GM23338 (cell line): ENCODE data around the gene ERVH48-1.

Source experiments
- CREB1 ChIP-seq: fragments of 250-450 bp; sonication (Bioruptor Pico); IDR thresholded peaks from 2 replicates; pipeline ENCODE4 v1.5.0; 2020; ENCODE audit warnings: low read depth, mild to moderate bottlenecking, moderate library complexity
- EZH2 ChIP-seq: fragments of 200-600 bp; sonication (generic); IDR thresholded peaks from one replicate; pipeline ENCODE4 v1.8.0; 2017; ENCODE audit warnings: antibody characterized with exemption, mild to moderate bottlenecking, low read depth; ENCODE audit not compliant: unreplicated experiment
- EZH2phosphoT487 ChIP-seq: fragments of 200-600 bp; sonication (generic); IDR thresholded peaks from one replicate; pipeline ENCODE4 v1.8.1; 2018; ENCODE audit warnings: antibody characterized with exemption; ENCODE audit not compliant: unreplicated experiment
- JUNB ChIP-seq: IDR thresholded peaks from one replicate; pipeline ENCODE4 v1.6.1; 2016; ENCODE audit warnings: antibody characterized with exemption; ENCODE audit not compliant: unreplicated experiment
- POLR2AphosphoS5 ChIP-seq: IDR thresholded peaks from 2 replicates; pipeline ENCODE4 v1.6.1; 2016; ENCODE audit warnings: antibody characterized with exemption, low read depth
- TF ChIP-seq, protein P1 (sequence below), 2 experiments: fragments of 200-600 bp in 1 of 2; sonication (generic) in 1 of 2; conservative IDR thresholded peaks; 2 replicates each; pipeline versions ENCODE4 v1.5.1 to v1.6.1; 2016 to 2017; ENCODE audit warnings: antibody characterized with exemption in 2 of 2, low read depth in 2 of 2, mild to moderate bottlenecking in 2 of 2, moderate library complexity in 1 of 2
- TF ChIP-seq, protein P2 (sequence below): IDR thresholded peaks from 2 replicates; pipeline ENCODE4 v1.6.1; 2016; ENCODE audit warnings: antibody characterized with exemption
- TF ChIP-seq, protein P3 (sequence below): IDR thresholded peaks from one replicate; pipeline ENCODE4 v1.6.1; 2018; ENCODE audit warnings: antibody characterized with exemption; ENCODE audit not compliant: unreplicated experiment

DNA sequence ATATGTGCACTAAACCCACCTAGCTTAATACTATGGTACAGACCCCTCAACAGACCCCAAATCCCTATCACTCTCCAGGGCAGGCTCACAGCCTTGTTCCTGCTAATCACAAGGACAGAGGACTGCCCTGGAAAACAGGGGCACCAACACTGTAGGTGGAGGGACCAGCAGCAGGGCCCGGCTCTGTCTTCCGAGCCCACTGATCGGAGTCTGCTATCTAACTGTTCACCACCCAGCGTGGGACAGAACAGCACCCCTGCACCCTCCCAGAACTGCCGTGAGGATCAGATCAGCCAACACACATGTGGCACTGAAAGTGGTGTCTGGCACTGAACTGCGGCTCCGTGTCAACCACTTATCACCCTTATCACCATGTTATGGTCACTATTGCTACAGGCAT, 52.3 kb downstream of the ERVH48-1 start:
- TF ChIP-seq EZH2 (no peak), POLR2AphosphoS5 (no peak), EZH2phosphoT487 (no peak), CREB1 (CRISPR knock-in tag) (no peak), JUNB (no peak)
- TF ChIP-seq, protein P1, sequence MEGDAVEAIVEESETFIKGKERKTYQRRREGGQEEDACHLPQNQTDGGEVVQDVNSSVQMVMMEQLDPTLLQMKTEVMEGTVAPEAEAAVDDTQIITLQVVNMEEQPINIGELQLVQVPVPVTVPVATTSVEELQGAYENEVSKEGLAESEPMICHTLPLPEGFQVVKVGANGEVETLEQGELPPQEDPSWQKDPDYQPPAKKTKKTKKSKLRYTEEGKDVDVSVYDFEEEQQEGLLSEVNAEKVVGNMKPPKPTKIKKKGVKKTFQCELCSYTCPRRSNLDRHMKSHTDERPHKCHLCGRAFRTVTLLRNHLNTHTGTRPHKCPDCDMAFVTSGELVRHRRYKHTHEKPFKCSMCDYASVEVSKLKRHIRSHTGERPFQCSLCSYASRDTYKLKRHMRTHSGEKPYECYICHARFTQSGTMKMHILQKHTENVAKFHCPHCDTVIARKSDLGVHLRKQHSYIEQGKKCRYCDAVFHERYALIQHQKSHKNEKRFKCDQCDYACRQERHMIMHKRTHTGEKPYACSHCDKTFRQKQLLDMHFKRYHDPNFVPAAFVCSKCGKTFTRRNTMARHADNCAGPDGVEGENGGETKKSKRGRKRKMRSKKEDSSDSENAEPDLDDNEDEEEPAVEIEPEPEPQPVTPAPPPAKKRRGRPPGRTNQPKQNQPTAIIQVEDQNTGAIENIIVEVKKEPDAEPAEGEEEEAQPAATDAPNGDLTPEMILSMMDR (conservative IDR thresholded peaks at IDR 0.05; ENCODE audit: low read depth in 2 of 2), result no peak
- TF ChIP-seq, protein P2, sequence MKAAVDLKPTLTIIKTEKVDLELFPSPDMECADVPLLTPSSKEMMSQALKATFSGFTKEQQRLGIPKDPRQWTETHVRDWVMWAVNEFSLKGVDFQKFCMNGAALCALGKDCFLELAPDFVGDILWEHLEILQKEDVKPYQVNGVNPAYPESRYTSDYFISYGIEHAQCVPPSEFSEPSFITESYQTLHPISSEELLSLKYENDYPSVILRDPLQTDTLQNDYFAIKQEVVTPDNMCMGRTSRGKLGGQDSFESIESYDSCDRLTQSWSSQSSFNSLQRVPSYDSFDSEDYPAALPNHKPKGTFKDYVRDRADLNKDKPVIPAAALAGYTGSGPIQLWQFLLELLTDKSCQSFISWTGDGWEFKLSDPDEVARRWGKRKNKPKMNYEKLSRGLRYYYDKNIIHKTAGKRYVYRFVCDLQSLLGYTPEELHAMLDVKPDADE, result no peak
- TF ChIP-seq, protein P3, sequence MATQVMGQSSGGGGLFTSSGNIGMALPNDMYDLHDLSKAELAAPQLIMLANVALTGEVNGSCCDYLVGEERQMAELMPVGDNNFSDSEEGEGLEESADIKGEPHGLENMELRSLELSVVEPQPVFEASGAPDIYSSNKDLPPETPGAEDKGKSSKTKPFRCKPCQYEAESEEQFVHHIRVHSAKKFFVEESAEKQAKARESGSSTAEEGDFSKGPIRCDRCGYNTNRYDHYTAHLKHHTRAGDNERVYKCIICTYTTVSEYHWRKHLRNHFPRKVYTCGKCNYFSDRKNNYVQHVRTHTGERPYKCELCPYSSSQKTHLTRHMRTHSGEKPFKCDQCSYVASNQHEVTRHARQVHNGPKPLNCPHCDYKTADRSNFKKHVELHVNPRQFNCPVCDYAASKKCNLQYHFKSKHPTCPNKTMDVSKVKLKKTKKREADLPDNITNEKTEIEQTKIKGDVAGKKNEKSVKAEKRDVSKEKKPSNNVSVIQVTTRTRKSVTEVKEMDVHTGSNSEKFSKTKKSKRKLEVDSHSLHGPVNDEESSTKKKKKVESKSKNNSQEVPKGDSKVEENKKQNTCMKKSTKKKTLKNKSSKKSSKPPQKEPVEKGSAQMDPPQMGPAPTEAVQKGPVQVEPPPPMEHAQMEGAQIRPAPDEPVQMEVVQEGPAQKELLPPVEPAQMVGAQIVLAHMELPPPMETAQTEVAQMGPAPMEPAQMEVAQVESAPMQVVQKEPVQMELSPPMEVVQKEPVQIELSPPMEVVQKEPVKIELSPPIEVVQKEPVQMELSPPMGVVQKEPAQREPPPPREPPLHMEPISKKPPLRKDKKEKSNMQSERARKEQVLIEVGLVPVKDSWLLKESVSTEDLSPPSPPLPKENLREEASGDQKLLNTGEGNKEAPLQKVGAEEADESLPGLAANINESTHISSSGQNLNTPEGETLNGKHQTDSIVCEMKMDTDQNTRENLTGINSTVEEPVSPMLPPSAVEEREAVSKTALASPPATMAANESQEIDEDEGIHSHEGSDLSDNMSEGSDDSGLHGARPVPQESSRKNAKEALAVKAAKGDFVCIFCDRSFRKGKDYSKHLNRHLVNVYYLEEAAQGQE, result no peak
